Ectodermal cell (in vitro differentiated cells): ENCODE results near the gene ZBTB16.

Source experiments
- H3K27ac ChIP-seq: 2 replicates; pipeline ENCODE4 v1.7.0; 2013; ENCODE audit warnings: mild to moderate bottlenecking, low read depth, low read length; ENCODE audit not compliant: insufficient read depth, poor library complexity, severe bottlenecking
- H3K27me3 ChIP-seq: 2 replicates; pipeline ENCODE4 v1.7.0; 2013; ENCODE audit warnings: mild to moderate bottlenecking, low read length; ENCODE audit not compliant: insufficient read depth, control insufficient read depth, poor library complexity, severe bottlenecking
- H3K36me3 ChIP-seq: one replicate; pipeline ENCODE4 v1.7.0; 2013; ENCODE audit warnings: low read length; ENCODE audit not compliant: control insufficient read depth, insufficient read depth
- H3K4me1 ChIP-seq: one replicate; pipeline ENCODE4 v1.7.0; 2013; ENCODE audit warnings: low read length; ENCODE audit not compliant: control insufficient read depth, insufficient read depth
- H3K4me3 ChIP-seq: 2 replicates; pipeline ENCODE4 v1.7.0; 2013; ENCODE audit warnings: low read depth, low read length, control low read depth; ENCODE audit not compliant: insufficient read depth
- H3K9me3 ChIP-seq: 2 replicates; pipeline ENCODE4 v1.7.0; 2013; ENCODE audit warnings: mild to moderate bottlenecking, low read length, moderate library complexity; ENCODE audit not compliant: control insufficient read depth
- WGBS, 2 experiments: methylation state at CpG; one replicate each; pipeline ENCODE4 v1.1.7; 2013; ENCODE audit warnings: missing lambda C conversion rate in 2 of 2; 5-methylcytosine and 5-hydroxymethylcytosine counted together

ZBTB16 gene

GRCh38 chr11:114271316-114271715, 211.8 kb downstream of the ZBTB16 start:
- 91 to 96% methylated on average over 1 to 2 of the region's 2 CpGs for WGBS, 2 experiments
- no peaks in the 10 kb centered on the region for H3K4me1 ChIP-seq
- H3K36me3 ChIP-seq, result no peaks in the 10 kb centered on the region
- H3K27me3 ChIP-seq, result no peaks in the 10 kb centered on the region
- no peaks in the 10 kb centered on the region for H3K9me3 ChIP-seq
- H3K4me3 ChIP-seq, result no peak overlapping the region
- H3K27ac ChIP-seq, result no peak overlapping the region

DNA sequence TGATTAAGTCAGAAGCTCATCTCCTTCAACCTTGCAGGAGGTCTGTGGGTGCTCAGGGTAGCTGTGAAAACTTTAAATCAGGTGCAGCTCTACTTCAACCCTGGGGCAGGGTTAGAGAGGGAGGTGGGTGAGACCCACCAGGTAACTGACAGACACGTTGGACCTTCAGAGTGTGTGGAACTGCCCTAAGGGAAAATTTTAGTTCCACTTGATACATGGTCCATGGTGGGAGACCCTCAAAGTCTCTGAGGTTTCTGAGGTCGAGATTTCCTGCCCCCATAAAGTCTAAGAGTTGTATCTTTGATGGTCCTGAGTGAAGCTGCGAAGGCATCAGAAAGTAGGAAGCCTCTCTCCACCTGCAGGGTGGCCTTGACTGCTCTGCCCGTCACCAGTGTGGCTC, 212.8 kb downstream of the ZBTB16 start:
- no peaks in the 10 kb centered on the region for H3K4me1 ChIP-seq
- no peaks in the 10 kb centered on the region for H3K27me3 ChIP-seq
- H3K36me3 ChIP-seq, result no peaks in the 10 kb centered on the region
- WGBS, 2 experiments, result 84 to 87% methylated on average over 4 of the region's 4 CpGs
- no peak overlapping the region for H3K4me3 ChIP-seq
- no peak overlapping the region for H3K27ac ChIP-seq
- no peaks in the 10 kb centered on the region for H3K9me3 ChIP-seq

DNA sequence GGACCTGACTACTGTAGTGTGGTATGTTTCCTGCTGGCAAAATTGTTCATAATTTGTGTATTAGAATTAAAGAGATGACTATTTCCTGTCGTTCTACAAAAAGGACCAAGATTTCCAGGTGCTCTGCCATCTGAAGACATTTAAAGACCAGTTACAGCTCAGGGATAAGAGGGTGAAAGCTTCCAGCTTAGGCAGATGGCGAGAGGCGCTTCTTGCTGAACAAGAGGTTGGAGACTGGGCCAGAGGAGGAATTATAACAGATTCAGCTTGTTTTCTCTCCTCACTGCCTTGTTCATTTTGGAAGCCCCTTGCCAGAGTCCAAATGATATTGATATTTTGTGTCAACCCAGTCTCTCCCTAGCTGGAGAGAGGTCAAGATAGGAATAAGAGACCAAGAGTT, 213.6 kb downstream of the ZBTB16 start:
- Histone ChIP-seq H3K36me3 (no peaks in the 10 kb centered on the region), H3K4me3 (no peak overlapping the region), H3K27me3 (no peaks in the 10 kb centered on the region), H3K4me1 (no peaks in the 10 kb centered on the region), H3K27ac (no peak overlapping the region), H3K9me3 (no peaks in the 10 kb centered on the region)
- 97 to 99% methylated on average over 3 of the region's 3 CpGs for WGBS, 2 experiments

- Histone ChIP-seq H3K9me3 (no peaks in the 10 kb centered on the region), H3K27me3 (no peaks in the 10 kb centered on the region), H3K36me3 (no peaks in the 10 kb centered on the region), H3K27ac (no peak overlapping the region), H3K4me3 (no peak overlapping the region), H3K4me1 (no peaks in the 10 kb centered on the region)
- WGBS, 2 experiments, result 90 to 95% methylated on average over 5 of the region's 5 CpGs
Measured at GRCh38 chr11:114273890-114274635, 214.6 kb downstream of the ZBTB16 start.

DNA sequence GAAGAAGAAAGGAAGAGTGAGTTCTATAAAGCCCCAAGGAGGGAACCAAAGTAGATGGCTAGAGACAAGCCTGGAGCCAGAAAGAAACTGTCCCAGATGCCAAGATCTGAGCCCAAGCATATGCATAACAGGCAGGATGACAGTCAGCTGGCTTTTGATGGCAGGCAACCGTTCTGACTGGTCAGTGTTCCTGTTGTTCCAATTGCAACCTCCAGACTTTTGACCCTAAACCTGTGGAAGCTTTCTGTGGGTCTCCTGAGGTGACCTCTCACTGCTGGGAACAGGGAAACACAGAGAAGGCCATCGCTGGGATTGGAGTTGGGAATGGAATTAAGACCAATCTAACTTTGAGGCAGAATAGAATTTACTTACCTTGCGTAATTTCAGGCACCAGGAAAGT, 215.1 kb downstream of the ZBTB16 start:
- Histone ChIP-seq H3K36me3 (no peaks in the 10 kb centered on the region), H3K4me3 (no peak overlapping the region), H3K4me1 (no peaks in the 10 kb centered on the region), H3K9me3 (no peaks in the 10 kb centered on the region), H3K27me3 (no peaks in the 10 kb centered on the region), H3K27ac (no peak overlapping the region)
- WGBS, 2 experiments, result 71 to 77% methylated on average over 2 of the region's 3 CpGs

- Histone ChIP-seq H3K4me3 (no peak overlapping the region), H3K27me3 (no peaks in the 10 kb centered on the region), H3K4me1 (no peaks in the 10 kb centered on the region), H3K9me3 (no peaks in the 10 kb centered on the region), H3K27ac (no peak overlapping the region), H3K36me3 (no peaks in the 10 kb centered on the region)
- 90 to 93% methylated on average over 3 of the region's 3 CpGs for WGBS, 2 experiments
Measured at GRCh38 chr11:114275280-114275679, 215.8 kb downstream of the ZBTB16 start.

- Histone ChIP-seq H3K27me3 (no peaks in the 10 kb centered on the region), H3K4me3 (no peak overlapping the region), H3K36me3 (no peaks in the 10 kb centered on the region), H3K27ac (no peak overlapping the region), H3K4me1 (no peaks in the 10 kb centered on the region), H3K9me3 (no peaks in the 10 kb centered on the region)
- WGBS, 2 experiments, result 79 to 83% methylated on average over 5 of the region's 5 CpGs
Measured at GRCh38 chr11:114276077-114276476, 216.6 kb downstream of the ZBTB16 start.

- H3K27me3 ChIP-seq, result no peaks in the 10 kb centered on the region
- H3K36me3 ChIP-seq, result no peaks in the 10 kb centered on the region
- no peaks in the 10 kb centered on the region for H3K4me1 ChIP-seq
- no peak overlapping the region for H3K27ac ChIP-seq
- no peak overlapping the region for H3K4me3 ChIP-seq
- 92% methylated on average over 11 of the region's 11 CpGs for WGBS, 2 experiments
- no peaks in the 10 kb centered on the region for H3K9me3 ChIP-seq
Measured at GRCh38 chr11:114277637-114278341, 218.3 kb downstream of the ZBTB16 start.

GRCh38 chr11:114278342-114279065, 219.0 kb downstream of the ZBTB16 start:
- Histone ChIP-seq H3K36me3 (no peaks in the 10 kb centered on the region), H3K9me3 (no peaks in the 10 kb centered on the region), H3K27me3 (no peaks in the 10 kb centered on the region), H3K4me1 (no peaks in the 10 kb centered on the region), H3K27ac (no peak overlapping the region), H3K4me3 (no peak overlapping the region)
- WGBS, 2 experiments, result 90 to 95% methylated on average over 4 of the region's 4 CpGs
